Subcutaneous adipose tissue (tissue), 4 donors: ENCODE data around the gene AARS2. TPM values are rescaled to one million over a fixed set of nuclear protein-coding genes. Genes with fewer than 3 reads are reported as not detected.

Experiments
- CTCF ChIP-seq: fragments of 450-650 bp; IDR thresholded peaks from one replicate; pipeline ENCODE4 v1.5.1; 2016; ENCODE audit warnings: low read depth, mild to moderate bottlenecking, control low read depth, antibody characterized with exemption, moderate library complexity
- total RNA-seq, 4 donors: library from RNA; depleted of rRNA; stranded (reverse); fragments of >200 nt; gene quantifications; one replicate each; pipeline ENCODE4 v1.1.0, GENCODE V29; 2016

Gene AARS2
- total RNA-seq, 4 donors from 2014 or later: 3.8 to 12.1 (median 6.6) TPM

GRCh38 chr6:44266347-44266746 lies 46.8 kb downstream of the AARS2 start:
- TF ChIP-seq CTCF: no peak

- TF ChIP-seq CTCF: no peak
Observed at GRCh38 chr6:44265722-44266233, 47.4 kb downstream of the AARS2 start.

GRCh38 chr6:44265007-44265721 lies 48.0 kb downstream of the AARS2 start, which contains the start of gene NFKBIE:
Gene NFKBIE (minus strand): TSS chr6:44265551. CDS start chr6:44265346, 205 bp downstream.
- no peak for TF ChIP-seq CTCF

GRCh38 chr6:44264154-44265006 lies 48.8 kb downstream of the AARS2 start:
- no peak for TF ChIP-seq CTCF

GRCh38 chr6:44263354-44264100 lies 49.6 kb downstream of the AARS2 start:
- TF ChIP-seq CTCF: no peak

GRCh38 chr6:44262467-44263353 lies 50.4 kb downstream of the AARS2 start:
- no peak for TF ChIP-seq CTCF
